Right lung (tissue), 10 donors: ENCODE data around the gene TRUB1. TPM values are rescaled to one million over a fixed set of nuclear protein-coding genes. Genes with fewer than 3 reads are reported as not detected.
"Not testable (repeated sequence)": the region's sequence is repeated elsewhere in the genome, so short reads cannot be mapped to it uniquely, and the experiment has no call there.

Experiments used
- DNase-seq, 2 donors: peaks; one replicate each; pipeline ENCODE4 v3.0.0-alpha.2; 2013
- long read RNA-seq, 8 donors: transcript quantifications; one replicate each; lab custom pipeline, GENCODE V29; 2026
- polyA plus RNA-seq, 5 donors: library from polyadenylated mRNA; unstranded; fragments of 120-200 nt; gene quantifications; one replicate each; pipeline versions ENCODE4 v1.2.1 to v1.2.3, GENCODE V29; 2013; ENCODE audit warnings: inconsistent platforms in 1 of 5, low replicate concordance in 1 of 5; ENCODE audit not compliant: insufficient read length in 5 of 5, insufficient read depth in 1 of 5

TRUB1 gene
- 10 to 100 TPM; 25.8 to 39.7 (median 28.7) TPM for polyA plus RNA-seq
- long read RNA-seq, donor 1, transcript TRUB1-201 (8 exons, 3,408 nt), result major isoform, 15 of 17 reads
- long read RNA-seq, donor 1, partial matches to known transcripts, result 0 of 17 reads
- long read RNA-seq, donor 1, other reads (novel, unspliced or antisense), result 0 of 17 reads
- long read RNA-seq, donor 2, transcript TRUB1-201 (8 exons, 3,408 nt), result major isoform, 10 of 11 reads
- long read RNA-seq, donor 2, partial matches to known transcripts, result 0 of 11 reads
- long read RNA-seq, donor 2, other reads (novel, unspliced or antisense), result 0 of 11 reads
- long read RNA-seq, donor 3, transcript TRUB1-201 (8 exons, 3,408 nt), result major isoform, 5 of 5 reads
- long read RNA-seq, donor 3, partial matches to known transcripts, result 0 of 5 reads
- long read RNA-seq, donor 3, other reads (novel, unspliced or antisense), result 0 of 5 reads
- long read RNA-seq, donor 4, transcript TRUB1-201 (8 exons, 3,408 nt), result major isoform, 11 of 12 reads
- long read RNA-seq, donor 4, partial matches to known transcripts, result 0 of 12 reads
- long read RNA-seq, donor 4, other reads (novel, unspliced or antisense), result 0 of 12 reads
- long read RNA-seq, donor 5, transcript TRUB1-201 (8 exons, 3,408 nt), result major isoform, 9 of 12 reads
- long read RNA-seq, donor 5, partial matches to known transcripts, result 0 of 12 reads
- long read RNA-seq, donor 5, other reads (novel, unspliced or antisense), result 0 of 12 reads
- long read RNA-seq, donor 6, transcript TRUB1-201 (8 exons, 3,408 nt), result major isoform, 12 of 14 reads
- long read RNA-seq, donor 6, partial matches to known transcripts, result 0 of 14 reads
- long read RNA-seq, donor 6, other reads (novel, unspliced or antisense), result 0 of 14 reads
- long read RNA-seq, donor 7, transcript TRUB1-201 (8 exons, 3,408 nt), result major isoform, 6 of 22 reads
- long read RNA-seq, donor 7, partial matches to known transcripts, result 16 of 22 reads
- long read RNA-seq, donor 7, other reads (novel, unspliced or antisense), result 0 of 22 reads
- long read RNA-seq, donor 8, partial matches to known transcripts, result 0 of 4 reads
- long read RNA-seq, donor 8, other reads (novel, unspliced or antisense), result 0 of 4 reads

DNA sequence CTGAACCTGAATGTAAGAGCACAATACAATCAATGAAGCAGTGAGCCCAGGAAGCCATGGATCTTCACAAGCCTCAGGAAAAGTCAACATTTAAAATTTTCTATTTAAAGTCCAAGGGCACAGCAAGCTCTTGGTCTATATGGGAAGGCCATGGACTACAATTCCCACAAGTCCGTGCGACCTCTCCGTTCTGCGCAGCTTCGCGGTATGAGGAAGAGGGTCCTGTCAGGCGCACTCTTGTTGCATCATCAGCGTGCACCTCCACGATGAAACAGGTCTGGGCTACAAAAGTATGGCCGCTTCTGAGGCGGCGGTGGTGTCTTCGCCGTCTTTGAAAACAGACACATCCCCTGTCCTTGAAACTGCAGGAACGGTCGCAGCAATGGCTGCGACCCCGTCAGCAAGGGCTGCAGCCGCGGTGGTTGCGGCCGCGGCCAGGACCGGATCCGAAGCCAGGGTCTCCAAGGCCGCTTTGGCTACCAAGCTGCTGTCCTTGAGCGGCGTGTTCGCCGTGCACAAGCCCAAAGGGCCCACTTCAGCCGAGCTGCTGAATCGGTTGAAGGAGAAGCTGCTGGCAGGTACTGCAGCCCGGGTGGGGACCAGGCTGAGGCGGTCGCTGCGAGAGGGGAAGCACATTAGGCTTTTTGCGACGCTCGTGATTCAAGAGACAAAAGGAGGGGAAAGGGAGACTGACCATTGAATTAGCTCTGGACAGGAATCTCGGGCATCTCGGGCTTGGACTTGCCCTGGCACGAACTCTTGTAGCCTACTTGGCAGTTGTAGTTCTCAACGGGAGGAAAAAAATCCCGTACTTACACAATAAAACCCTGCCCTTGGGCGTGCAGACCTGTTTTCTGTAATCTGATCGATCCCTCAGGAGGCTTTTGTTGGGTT is at the start of gene TRUB1:
Gene TRUB1 (plus strand): TSS at position 234 of the 894 bp plus-strand sequence. CDS start 59 bp downstream, at position 293.
- DNase-seq, result peak; percentile 89 to 90

DNA sequence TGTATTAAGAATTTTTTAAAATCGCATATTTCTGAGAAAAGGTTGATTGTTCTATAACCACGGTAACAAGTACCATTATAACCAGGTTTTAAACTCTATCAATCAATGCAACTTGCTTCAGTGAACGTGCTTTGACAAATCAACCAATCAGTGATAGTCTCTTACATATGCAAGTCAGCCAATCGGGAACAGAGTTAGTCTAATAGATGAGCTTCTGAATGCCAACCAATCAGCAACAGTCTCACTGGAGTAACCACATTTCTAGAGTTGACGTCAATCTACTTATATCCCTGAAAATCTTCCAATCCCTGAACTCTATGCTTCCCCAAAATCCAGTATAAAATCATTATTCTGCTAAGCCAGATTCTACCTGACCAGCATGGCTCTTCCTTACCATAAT is 44.7 kb upstream of the TRUB1 start:
- DNase-seq, result no peak

DNA sequence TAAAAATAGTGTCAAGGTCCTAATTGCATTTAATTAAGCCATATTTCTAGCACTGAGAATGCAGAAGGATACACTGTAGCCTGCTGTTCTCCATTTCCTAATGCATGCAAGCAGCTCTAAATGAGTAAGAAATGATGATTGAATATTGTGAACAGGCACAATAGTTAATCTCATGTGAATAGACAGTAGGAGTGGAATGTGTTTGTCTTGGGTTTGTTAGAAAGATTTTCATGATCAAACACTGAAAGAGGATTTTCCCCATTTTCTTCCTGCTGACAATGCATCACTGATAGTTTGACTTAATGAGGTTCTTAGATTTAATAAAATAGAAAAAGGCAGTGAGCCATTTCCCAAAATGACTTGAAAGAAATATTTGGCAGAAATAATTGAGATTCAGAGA is 43.1 kb upstream of the TRUB1 start:
- no peak for DNase-seq

DNA sequence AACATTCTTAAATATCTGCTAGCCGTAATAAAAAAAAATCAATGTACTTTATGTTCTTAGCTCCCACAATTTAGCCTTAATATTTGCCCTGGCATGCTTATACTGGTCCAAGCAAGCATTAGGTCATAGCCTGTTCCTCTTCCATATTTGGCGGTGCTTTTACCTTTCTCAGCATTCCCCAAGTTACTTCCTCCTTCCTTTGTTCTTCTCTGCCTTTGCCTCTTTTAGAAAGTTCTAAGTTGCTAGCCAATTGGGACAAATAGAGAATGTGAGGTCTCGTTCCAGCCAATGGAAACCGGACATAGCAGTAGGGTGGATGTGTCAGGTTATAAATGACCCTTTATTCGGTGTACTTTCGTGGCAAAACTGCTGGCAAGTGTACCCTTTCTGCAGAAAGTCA is 41.0 kb upstream of the TRUB1 start:
- not testable (repeated sequence) for DNase-seq

DNA sequence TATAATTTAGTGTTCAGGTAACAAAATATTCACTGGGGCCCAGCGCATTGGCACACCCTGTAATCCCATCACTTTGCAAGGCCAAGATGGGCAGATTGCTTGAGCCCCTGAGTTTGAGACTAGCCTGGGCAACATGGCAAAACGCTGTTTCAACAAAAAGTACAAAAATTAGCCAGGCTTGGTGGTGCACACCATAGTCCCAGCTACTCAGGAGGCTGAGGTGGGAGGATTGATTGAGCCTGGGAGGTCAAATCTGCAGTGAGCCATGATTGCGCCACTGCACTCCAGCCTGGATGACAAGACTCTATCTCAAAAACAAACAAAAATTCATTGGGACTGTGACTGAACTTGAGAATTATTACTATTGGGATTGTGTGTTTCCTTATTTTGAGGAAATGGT is 40.4 kb upstream of the TRUB1 start:
- DNase-seq, result no peak

DNA sequence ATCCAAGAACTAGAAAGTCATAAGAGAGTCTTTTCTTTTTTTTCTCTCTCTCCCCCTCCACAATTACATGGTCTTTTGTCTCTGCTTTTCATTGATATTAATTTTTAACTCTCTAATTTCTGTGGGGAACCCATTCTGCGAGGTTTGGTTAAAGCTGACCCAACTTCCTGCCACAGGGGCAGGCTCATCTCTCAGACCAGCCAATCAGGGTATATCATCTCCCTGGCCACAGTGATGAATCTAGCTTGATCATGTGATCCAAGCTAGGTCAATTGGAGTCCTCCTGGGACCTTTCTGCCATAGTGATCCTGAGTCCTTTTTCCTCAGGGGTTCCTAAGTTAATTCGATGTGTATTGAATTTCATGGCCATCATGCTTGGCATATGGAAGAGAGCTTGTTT is 38.0 kb upstream of the TRUB1 start:
- DNase-seq, result no peak

DNA sequence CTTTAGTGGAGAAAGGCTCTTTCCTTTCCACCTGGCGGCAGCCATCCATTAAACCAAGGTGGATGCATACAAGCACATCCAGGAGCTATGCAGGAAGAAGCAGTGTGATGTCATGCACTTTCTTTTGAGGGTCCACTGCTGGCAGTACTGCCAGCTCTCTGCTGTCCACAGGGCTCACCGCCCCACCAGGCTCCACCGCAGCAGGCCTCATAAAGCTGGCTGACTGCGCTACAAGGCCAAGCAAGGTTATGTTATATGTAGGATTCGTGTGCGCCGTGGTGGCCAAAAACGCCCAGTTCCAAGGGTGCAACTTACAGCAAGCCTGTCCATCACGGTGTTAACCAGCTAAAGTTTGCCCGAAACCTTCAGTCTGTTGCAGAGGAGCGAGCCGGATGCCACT is 37.3 kb upstream of the TRUB1 start:
- no peak for DNase-seq

DNA sequence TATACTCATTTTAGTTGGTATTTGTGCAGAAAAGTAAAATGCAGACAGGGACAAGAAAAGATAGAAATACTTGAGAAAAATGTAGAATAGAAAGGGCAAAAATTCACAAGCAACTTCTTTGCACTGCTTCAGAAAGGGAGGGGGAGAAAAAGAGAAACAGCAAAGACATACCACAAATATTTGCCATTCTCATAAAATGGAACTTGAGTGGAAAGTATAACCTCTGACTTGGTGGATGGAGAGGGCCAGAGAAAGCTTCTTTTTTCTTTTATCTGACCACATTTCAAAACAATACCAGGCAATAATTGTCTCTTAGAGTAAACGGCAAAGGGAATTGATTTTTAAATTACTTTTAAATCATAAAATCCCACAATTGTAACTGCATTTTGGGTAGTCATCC is 35.8 kb upstream of the TRUB1 start:
- no peak for DNase-seq

DNA sequence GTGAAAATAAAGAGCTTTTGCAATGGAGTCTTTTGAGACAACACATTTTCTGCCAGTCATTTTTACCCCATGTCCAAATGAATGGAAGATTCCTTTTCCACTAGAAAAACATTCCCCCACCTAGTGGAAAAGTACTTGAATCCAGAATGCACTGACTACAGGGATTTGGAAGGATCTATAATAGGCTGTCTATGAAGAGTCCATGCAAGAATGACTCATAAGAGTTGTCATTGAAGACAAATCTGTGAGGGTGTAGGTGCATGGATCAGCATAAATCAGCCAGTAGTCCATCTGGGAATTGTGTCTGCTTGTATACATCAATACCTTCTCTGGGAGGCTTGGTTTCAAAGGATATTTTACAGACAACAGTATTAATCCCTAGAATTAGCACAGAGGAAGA is 32.5 kb upstream of the TRUB1 start:
- no peak for DNase-seq

DNA sequence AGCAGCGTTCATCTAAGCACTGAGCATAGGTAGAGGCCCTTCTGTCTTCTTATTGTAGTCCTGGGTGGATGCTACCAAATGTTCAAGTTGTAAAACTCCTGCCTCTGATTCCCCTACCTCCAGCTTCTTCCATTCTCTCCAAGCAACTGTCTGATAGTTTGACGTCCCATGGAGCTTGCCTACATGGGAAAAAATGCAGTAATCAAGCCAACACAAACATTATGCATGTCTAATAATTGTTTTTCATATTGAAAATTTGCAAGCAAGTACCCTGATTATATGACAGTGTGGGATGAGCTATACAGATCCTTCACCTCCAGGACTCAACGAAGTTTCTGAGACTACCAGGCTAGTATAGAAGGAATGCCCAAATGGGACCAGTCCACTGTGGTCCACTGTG is 31.0 kb upstream of the TRUB1 start:
- DNase-seq, result no peak

DNA sequence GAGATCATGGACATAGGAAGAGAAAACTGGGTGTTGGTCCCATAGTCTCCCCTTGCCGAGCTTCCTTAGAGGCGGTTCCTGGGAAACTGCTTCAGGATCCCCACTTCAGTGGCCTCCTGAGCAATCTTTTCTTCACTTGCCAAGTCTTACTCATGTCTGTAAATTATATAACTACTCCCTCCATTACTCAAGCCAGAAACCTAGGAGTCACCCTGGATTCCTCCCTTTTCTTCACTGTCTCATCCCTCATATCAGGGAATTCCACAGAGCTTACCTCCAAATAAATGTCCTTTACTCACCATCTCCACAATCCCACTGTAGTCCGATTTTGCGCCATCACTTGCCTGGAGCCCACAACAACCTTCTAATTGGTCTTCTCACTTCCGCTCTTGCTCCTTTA is 29.1 kb upstream of the TRUB1 start:
- no peak for DNase-seq

DNA sequence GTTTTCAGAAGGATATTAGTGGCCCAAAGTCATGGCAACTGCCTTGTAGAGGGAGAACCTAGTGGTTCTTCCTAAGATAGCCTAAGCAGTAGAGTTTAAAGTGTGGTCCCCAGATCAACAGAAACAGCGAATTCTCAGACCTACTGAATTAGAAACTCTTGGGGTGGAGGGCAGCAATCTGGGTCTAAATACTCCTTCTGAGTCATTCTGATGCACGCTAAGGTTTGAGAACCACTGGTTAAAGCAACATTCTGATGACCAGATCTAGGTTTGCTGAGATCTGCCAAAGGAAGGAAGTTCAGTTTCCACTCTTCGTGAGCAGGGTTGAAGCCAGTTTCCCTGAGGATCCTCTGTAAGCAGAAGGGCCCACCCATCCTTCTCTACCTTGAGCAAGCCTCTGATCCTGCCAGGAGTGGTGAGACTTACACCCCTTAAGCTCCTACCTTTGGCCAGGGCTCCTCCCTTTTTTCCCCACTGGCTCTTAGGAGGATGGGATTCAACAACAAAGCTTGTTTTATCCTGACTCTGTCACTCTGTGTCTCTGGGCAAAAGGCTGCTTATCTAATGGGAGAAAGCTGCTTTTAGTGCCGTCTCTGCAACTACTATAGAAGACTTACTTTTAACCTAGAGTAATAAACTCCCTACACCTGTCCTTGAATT is 26.8 kb upstream of the TRUB1 start:
- DNase-seq, result no peak

DNA sequence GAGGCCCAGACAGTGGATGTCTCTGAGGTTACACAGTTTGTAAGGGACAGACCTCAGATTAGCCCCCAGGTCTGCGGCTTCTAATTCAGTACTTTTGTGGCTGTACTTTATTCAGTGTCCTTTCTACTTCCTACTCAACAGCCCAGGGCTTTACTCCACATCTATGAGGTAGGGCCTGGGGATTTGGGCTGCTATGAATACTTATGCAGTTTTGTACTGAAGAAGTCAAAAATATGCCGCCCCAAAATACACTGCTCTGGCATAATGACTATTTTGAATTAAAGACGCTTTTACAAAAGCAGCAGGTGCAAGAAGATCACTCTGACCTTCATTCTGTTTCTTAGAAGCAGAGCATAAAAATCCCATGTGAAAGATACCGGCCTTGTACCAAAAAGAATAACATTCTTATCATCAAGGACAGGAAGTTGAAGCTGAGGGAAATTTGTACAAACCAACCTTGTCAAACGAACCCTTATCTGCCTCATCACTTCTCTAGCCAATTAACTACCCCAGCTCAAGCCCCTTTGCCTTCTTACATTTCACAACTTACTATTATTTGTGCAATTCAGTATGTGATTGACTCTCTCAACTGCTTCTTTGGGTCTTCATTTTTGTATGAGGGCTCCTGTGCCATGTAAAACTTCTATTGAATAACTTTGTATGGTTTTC is 26.1 kb upstream of the TRUB1 start:
- no peak for DNase-seq

DNA sequence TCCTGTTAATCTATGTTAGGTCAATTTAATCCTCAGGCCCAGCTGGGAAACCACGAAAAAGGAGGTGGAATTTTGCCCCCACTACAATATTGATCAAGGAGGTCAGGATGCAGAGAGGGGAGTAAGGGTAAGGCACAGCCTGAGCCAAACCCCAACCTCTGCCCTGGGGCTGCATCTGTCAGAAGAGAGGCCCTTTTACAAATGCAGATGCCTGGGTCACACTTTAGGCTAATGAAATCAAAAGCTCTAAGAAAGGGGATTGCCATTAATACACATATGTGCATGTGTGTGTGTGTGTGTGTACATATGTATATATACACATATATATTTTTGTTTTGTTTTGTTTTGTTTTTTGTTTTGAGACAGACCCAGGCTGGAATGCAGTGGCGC is 25.5 kb upstream of the TRUB1 start:
- no peak for DNase-seq

DNA sequence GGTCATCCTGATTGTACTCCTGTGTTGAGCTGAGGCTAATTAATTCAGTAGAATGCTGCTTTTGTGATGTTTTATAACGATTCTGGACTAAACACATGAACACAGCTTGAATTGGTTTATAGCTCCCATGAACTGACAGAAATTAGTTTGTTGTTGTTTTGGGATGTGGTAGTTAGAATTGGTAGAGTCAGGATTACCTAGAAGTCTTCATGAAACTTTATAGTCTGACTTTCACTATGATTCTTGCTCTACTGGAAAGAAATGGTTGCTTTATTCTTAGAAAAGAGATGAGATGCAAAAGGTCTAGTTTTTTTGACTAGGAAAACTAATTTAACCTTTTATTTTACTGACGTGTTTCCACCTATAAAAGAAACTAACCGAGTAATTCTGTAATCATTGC is 23.4 kb upstream of the TRUB1 start:
- DNase-seq, result no peak

DNA sequence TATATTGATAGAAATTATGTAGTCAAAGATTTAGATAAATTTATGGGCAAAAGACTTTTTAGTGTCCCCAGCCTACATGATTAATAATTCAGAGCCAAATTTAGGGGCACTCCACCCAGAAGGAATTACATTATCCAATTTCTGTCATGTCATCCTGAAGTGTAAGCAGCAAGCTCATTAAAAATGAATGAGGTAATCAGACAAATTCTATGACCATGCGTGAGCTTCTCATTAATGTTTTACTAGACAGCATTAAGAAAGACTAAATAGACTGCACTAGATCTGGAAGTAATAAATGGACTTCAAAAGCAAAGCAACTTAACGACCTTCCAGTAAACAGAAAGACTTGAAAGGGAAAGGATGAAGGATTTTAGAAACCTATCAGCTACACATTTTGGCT is 22.7 kb upstream of the TRUB1 start:
- no peak for DNase-seq

DNA sequence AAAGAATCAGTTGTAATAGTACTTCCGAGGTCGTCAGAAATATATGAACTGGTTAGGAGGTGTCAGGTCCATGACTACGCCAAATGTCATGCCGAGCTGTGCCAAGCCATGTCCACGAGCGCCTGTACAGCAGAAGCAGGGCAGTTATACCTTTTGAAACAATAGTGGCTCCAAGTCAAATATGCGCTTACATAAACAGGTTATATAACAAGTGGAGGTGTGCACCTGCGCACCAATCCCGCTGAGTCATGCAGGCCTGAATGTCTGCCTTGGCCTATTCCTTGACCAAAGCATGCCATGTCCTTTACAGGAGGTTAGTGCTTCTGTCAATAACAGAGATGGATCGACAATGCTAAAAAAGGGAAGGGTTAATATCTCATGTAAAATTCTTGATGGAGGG is 21.3 kb upstream of the TRUB1 start:
- no peak for DNase-seq

DNA sequence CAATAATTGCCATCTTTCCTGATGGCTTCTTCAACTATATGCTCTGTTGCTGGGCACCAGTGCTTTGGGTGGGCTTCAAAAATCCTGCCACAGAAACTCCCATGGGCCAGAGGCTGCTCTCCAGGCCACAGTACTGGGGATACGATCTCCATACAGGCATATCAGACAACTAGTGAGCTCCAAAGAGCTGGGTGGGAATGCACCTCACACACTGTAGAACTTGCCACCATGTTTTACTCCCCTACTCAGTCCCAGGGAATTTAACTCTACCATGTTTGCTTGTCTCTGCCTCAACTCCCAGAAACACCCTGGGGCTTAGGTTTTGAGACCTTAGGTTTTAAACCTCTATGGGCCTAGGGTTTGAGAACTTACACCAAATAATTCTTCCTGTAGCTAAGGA is 20.5 kb upstream of the TRUB1 start:
- DNase-seq, result no peak

DNA sequence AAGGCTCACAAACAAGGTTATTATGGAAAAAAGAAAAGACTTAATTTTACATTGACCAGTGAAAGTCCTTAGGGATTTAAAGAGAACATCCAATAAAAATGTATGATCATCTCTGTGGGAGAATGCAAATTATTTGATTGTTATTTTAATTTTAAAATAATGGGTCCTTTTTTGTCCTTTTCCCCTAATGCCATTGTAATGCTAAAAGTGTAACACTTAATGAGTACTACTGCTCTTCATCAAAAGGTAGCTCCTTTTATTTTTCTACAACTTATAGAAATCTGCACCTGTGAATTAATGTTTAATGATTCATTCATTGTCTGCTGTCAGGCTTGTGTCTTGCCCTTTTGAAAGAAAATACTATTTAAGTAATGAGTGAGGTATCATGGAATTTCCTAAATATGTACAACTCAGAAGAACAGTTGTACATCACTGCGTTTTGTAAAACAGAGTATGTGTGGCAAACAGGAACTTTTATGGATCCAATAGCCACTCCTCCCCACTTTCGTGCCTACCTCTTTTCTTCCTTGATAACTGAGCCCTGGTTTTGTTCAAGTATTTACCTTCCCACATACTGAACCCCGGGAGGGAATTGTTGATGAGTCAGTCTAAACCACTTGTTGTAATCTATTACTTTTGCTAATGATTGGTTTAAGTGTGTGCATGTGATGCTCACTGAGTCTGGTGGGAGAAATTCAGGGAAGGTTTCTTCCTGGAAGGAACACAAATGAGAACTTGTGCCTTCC is 19.9 kb upstream of the TRUB1 start:
- no peak for DNase-seq

DNA sequence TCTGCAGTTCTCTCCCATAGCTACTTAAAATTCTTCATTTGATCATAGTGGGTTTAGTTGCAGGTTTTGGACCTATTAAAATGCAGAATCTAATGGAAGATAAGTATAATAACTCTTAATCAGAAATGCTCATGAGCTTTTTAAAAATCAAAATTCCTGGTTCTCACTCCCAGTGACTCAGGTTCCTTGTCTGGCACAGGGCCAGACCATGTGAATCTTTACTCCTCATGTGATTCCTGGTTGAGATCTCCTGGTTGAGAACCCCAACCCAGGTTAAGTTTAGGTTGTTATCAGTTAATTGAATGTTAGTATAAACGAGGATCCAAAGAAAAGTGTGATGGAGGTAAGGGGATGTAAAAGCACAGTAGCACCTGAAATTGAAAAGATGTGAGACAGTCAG is 17.5 kb upstream of the TRUB1 start:
- no peak for DNase-seq
